Measurements from ENCODE around the gene KRTAP21-1.
"Not testable (repeated sequence)": the region's sequence is repeated elsewhere in the genome, so short reads cannot be mapped to it uniquely, and the experiment has no call there.

KRTAP21-1 gene

DNA sequence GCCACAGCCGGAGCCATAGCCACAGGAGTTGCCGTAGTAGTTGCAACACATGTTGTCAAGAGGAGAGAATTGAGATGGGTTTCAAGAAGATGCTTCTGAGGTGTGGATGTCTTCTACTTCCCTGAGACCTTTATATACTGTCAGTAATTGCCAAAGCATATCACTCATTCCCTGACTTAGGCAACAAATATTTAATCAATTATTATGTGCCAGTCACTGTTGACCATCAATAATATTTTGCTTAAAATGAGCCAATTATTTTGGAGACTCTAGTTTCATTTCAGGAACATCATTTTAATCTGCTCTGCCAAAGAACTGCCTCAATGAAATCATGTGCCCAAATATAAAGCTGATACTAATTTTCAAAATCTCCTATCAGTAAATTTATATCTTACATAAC is at the start of gene KRTAP21-1:
Gene KRTAP21-1, minus strand, starts transcription at position 101 of the 400 bp plus-strand sequence. Its CDS starts 50 bp downstream, at position 51.
- DNase-seq: not testable (repeated sequence)

DNA sequence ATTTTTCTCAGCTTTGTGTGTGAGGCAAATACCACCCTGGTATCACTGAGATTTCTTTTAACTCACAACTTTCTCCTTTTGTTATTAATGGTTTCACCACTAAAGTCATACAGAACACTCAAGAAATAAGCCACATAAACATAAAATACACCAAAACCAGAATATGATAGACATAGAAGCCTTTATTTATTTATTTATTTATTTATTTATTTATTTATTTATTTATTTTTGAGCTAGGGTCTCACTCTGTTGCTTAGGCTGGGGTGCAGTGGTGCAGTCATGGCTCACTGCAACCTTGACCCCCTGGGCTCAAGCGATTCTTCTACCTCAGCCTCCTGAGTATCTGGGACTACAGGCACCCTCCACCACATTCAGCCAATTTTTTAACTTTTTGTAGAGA is 45.4 kb upstream of the KRTAP21-1 start:
- no peak for DNase-seq

DNA sequence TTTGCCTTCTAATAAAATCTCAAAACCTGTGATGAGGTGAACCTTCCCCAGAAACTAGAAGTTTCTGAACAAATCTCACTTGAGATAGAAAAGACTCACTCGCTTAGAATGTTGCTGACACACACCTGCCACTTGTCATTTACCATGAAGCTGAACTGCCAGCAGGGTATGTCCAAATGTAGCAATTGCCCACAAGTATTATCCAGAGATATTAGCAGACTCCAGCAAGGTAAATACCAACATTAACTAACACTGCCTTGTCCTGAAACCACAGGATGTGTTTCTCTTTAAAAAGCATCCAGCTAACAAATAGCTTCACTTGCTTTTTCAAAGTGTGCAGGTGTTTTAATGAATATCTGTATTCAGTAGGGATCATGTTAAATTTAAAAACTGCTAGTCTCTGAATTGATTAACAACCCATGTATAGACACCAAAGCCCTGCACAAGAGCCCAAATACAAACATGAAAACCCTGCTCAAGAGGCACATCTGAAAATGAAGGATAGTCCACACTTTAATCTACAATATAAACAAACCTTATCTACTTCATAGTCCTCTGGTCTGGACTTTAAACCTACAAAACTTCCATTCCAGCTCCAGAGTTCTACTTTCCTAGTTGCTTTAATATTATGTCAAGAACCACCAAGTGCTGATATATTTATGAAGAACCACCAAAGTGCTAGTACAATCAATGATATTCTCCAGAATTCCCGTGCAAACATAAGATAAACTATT is 38.5 kb upstream of the KRTAP21-1 start:
- no peak for DNase-seq

DNA sequence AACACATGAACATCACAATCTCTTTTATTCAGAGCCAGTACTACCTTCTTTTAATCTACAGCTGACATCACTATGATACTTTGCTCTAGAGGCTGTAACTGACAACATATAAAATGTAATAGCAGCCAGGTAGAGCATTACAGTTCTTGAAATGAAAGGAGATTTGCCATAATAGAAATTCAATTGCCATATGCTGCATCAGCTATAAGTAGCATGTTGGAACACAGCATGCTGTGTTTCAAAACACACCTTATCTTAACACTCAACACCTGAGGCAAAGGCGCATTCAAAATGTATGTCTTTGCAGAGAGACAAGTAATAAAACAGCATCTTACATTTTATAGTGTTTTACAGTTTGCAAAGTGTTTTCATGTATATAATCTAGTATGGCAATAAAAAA is 24.0 kb upstream of the KRTAP21-1 start:
- no peak for DNase-seq

DNA sequence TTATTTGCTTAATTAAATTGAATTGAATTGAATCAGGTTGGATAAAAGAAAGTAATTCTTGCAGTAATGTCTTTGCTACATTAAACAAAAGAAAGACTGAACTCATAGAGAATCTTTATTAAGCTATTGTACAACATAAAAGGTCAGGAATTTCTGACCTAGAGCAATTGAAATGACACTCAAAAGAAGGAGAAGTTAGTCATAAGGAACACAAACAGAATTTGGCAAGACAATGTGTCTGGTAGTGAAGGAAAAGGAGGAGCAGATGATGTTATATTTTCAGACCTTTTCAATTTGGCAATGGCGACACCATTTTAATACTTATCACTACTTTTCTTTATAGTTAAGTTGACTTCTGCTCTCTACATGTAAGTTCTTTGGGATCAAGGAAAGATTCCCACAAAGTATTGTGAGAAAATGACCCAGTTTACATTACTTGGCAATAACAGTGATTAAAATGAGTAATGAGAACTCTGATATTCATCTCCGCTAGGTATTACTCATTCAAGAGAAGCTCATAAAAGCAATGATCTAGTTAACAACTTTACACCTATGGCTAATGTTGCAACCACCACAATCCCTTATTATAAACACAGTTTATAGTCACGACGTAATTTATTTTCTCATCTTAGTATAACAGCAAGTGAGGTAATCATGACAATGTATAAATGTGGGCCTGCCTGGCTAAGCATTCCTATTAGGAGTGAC is 14.7 kb upstream of the KRTAP21-1 start:
- DNase-seq: no peak

DNA sequence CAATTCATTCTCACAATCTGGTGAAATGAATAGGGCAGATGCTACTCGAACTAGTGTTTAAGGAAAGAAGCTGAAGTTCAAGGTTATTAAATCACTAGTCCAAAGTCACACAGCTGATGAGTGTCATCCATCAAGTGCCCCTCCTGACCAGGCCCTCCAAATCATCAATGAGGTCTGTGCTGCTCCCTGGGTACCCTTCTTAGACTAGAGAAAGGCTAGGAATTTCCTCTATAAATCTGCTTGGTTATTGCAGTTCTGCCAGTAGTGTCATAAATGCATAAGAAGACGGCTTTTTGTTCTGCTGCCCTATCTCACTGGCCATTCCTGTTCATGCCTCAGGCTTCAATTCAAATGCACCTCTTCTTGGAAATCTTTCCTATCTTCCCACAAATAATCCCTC is 5.5 kb upstream of the KRTAP21-1 start:
- DNase-seq: no peak

DNA sequence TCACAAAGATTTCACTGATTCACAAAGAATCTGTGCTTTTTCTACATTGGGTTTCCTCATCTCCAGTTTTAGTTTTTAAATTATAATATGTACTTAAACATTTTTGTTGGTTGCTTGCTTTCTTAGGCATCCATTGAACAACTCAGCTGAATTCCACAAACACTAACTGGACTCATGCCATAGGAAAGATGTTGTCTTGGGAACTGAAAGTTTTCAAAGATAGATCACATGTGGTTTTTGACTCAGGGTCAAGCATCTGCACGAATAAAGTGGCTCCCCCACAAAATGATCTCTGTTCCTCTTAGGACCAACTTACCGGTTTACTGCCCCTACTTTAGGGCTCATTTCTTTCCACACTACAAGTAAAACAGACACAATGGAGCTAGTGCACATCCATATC is 3.1 kb upstream of the KRTAP21-1 start:
- DNase-seq: peak; percentile 1

DNA sequence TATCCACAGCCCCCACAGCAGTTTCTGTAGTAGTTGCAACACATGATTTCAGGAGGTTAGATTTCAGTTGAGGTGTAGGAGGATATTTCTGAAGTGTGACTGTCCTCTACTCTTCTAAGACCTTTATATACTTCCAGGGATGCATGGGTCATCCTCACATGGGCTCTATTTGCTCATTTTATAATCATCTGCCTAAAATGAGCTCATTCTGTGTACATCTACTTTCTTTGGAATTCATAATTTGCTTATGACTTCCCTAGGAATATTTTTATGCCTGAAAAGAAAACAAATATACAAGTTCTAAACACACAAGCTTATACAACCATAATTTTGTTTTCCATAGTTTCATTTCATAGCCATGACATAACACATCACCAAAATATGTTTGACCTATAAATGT is 8.1 kb downstream of the KRTAP21-1 start, which contains the start of gene KRTAP21-2:
Gene KRTAP21-2, minus strand, starts transcription at position 101 of the 400 bp plus-strand sequence. Its CDS starts 57 bp downstream, at position 44.
- DNase-seq: no peak

DNA sequence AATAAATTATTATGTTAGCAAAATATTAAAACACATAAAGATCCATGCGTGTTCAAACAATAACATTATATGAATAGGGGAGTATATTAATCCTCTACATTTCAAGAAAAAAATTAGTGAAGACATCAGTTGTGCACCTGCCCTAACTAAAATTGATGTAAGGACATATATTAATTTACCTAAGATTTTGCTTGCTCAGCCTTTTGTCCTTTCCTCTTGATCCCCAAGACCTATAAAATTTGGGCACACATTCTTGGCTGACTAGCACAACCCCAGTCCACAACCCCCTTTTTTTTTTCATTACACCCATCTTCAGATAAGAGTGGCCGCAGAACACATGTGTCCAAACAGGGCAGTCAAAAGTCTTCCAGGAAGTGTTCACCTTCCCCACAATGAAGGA is 14.8 kb downstream of the KRTAP21-1 start:
- no peak for DNase-seq

DNA sequence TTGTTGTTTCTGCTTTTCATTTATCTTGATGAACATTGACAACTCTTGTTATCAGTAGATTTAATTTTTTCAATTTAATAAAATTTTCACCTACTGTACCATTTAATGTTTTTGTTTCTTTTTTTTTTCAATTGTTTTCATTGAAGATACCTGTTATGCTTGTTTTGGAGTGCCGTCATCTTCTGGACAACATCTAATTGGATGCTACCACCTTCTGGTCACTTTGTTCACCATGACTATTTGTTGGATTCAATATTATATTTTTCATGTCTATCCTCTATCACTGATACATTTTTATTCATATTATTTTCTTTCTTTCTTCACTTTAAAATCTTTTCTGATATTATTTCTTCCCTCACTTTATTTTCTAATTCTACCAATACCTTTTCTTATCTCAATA is 22.2 kb downstream of the KRTAP21-1 start:
- peak; percentile 4 for DNase-seq

DNA sequence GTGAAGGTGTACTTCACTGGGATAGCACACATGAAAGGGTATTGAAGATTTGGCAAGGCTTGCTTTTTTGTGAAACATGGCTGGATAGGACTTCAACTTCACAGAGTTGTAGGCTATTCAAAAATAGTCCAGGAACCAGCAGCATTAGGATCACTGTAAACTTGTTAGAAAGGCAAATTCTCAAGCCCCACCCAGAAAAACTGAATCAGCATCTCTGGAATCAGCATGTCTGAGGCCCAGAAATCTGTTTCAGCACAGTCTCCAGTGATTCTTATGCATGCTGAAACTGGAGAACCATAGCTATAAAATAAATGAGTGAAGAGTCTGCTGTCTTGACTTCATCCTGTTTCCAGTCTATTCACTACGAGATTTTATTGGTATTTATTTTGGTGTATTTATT is 28.5 kb downstream of the KRTAP21-1 start:
- no peak for DNase-seq

DNA sequence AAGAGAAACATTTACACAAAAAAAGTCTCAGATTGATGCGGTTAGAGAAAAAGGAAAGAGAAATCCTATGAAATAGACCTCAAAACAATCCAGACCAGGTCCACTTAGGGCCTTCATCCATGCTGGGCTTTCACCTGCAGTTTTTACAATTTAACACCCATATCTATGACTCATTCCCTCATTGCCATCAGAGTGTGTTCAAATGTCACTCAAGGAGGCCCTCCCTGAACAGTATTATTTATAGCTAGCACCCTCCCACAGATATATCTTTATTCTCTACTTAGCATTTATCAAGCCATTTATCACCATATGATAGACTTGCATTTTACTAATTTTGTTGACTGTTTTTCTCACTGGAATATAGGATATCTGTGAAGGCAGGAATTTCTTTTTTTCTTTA is 35.8 kb downstream of the KRTAP21-1 start:
- DNase-seq: no peak

DNA sequence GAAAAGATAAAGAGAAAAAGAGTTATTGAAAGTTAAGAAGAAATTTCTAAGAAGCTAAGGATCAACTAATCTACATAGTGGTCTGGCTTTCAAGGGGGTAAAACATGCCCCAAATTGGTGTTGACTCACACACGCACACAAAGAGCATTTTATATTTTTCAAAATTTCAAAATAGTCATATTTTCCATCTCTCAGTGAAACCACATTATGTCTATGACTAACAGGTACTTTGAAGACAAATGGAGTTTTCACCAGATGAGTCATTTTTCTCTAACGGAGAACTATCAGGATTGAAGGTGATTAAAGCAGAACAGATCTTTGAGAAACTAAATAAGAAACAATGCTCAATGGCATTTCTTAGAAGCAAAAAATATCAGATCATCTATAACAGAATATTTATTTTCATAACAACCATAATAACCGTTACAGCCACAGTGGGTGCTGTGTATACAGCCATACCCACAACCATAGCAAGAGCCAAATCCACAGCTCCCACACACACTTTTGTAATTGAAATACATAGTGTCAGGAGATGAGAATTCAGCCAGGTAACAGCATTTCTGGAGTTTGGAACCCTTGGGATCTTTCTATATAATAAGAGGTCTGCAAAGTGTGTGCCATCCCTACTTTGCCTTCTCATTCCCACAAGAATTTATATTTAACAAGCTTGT is 36.9 kb downstream of the KRTAP21-1 start, which contains the start of gene KRTAP21-3:
Gene KRTAP21-3, minus strand, starts transcription at position 539 of the 671 bp plus-strand sequence. Its CDS starts 18 bp downstream, at position 521.
- peak; percentile 92 for DNase-seq

DNA sequence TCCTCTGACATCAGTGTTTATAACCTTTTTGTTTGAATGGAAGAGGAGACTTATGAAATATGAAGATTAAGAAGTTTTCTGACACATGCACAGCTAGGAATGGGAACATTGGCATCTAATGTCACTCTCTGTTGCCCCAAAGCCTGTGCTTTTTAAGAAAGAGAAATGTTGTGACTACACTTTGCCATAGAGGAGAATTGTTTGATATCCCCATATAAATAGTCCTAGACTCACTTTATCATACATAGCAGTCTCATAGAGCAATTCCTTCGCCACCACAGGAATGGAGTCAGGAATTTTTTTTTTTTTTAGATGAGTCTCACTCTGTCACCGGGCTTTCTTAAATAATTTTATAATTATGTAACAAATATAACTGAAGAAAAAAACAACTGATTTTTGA is 38.1 kb downstream of the KRTAP21-1 start:
- peak; percentile 71 for DNase-seq

DNA sequence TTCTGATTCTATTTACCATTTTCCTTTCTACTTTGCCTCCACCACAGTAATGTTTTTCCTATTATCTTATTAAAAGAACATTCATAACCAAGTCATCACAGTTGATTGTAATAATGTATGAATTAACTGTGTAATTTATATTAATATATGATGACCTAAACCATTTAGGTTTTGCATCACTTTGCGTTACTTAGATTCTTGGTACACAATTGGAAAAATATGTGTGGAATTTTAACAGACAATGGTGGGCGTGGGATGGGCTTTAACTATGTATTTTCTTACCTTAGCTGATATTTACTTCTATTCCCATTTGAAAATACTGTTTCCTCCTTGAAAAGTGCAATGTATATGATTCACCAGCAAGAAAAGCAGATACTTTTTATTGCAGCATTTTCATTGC is 40.3 kb downstream of the KRTAP21-1 start:
- peak; percentile 58 for DNase-seq

DNA sequence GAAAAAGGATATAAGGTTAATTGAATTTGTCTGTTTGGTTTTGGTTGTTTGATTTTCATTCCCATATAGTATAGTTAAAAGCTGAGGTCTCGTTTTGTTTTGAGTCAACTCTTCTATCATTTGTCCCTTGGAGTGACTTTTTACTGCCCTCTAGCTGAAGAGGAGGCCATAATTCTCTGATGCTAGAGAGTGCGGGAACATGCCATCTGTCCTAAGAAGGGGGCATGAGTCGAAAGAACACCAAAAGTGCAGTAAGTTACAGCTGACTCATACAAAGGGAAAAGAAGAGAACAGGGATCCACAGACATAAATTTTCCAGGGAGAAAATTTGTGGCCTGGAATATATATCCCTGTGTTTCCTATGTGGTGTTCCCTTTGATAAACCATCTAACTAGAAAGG is 40.8 kb downstream of the KRTAP21-1 start:
- peak; percentile 48 for DNase-seq

DNA sequence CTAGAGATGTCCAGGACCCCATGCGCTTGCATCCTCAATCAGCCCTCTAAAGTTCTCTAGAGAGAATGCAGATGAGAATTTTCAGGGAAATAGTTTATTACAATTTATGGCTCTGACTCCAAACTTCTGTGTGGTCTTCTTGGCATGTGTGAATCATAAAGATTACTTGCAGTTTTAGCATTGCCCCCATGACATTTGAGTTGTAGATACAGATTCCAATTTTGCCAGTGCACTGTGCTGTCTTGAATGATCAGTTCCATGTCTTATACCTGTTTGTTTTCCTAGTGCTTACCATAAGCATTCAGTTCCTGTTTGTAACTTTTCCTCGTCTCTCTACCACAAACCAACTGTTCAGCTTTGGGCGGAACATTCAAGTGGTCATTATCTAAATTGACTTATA is 41.5 kb downstream of the KRTAP21-1 start:
- DNase-seq: peak; percentile 77

DNA sequence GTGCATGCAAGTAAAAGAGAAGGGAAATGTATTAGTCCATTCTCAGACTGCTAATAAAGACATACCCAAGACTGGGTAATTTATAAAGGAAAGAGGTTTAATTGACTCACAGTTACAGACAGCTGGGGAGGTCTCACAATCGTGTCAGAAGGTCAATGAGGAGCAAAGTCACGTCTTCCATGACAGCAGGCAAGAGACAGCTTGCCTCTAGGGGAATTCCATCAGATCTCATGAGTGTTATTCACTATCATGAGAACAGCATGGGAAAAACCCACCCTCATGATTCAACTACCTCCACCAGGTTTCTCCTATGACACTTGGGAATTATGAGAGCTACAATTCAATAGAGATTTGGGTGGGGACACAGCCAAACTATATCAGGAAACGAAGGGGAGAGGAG is 44.7 kb downstream of the KRTAP21-1 start:
- peak; percentile 4 for DNase-seq

DNA sequence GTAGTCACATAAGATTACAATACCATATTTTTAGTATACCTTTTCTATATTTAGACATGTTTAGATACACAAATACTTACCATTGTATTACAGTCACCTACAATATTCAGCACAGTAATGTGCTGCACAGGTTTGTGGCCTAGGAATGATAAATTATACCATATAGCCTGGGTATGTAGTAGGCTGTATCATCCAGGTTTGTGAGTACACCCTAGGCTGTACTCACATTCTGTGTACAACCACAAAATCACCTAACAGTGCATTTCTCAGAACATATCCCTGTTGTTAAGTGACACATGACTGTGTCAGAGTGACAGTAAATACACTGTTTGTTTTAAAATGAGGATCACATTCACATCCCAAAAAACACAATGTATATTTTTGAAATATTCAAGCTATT is 47.8 kb downstream of the KRTAP21-1 start:
- no peak for DNase-seq

Measured in fibroblast of upper back skin (primary cell).